GM21723 (cell line): ENCODE data around the gene ANLN.

ENCODE experiments used
- ATAC-seq: cut with Tn5 transposase; IDR thresholded peaks from one replicate; pipeline ENCODE4 v1.9.1; 2021; ENCODE audit warnings: mild to moderate bottlenecking, moderate library complexity; ENCODE audit not compliant: unreplicated experiment

Gene ANLN

DNA sequence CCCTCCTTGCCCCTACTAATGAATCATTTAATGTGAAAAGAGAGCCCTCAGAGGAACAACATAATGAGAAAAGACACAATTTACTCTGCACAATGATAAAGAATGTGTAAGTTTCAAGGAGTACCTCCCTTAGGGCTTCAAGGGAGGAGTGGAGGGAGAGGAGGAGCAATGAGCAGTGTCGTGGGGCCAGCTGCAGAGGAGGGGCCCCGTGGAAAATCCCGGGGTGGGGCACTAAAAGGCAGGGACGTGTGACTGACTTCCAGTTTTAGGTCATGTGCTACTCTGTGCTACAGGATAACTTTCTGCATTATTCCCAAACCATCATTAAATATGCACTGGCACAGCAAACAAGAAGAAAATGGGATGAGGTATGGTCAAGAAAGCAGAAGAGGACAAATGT, 108.1 kb downstream of the ANLN start:
- no peak for ATAC-seq
